ENCODE data around the gene NKAIN2. TPM values are rescaled to one million over a fixed set of nuclear protein-coding genes. Genes with fewer than 3 reads are reported as not detected.
A peak's percentile ranks its signal among the peaks of the same experiment; 100 is the strongest.

Gene NKAIN2
- total RNA-seq, 4 donors from 2014 or later: 0.31 to 0.58 (median 0.39) TPM; not detected in 1

DNA sequence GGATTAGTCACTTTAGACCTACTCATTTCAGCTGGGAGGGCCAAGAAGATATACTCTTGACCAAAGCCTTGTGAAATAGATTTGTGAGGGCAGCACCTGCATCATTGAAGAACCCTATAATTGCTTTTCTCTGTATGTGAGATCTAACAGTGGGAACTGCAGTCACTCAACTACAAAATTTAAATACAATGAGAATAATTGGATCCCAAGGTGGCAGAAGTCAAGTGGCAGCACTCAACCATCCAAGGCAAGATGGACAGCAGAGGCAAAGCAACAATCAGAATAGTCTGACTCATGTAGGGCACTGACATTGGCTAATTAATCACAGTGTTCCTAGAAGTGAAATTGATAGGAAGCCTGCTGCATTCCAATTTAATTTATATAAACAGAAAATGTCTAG is 8.9 kb upstream of the NKAIN2 start:
- TF ChIP-seq POLR2A (IDR thresholded peaks at IDR 0.05): no peak
- TF ChIP-seq, protein P1, sequence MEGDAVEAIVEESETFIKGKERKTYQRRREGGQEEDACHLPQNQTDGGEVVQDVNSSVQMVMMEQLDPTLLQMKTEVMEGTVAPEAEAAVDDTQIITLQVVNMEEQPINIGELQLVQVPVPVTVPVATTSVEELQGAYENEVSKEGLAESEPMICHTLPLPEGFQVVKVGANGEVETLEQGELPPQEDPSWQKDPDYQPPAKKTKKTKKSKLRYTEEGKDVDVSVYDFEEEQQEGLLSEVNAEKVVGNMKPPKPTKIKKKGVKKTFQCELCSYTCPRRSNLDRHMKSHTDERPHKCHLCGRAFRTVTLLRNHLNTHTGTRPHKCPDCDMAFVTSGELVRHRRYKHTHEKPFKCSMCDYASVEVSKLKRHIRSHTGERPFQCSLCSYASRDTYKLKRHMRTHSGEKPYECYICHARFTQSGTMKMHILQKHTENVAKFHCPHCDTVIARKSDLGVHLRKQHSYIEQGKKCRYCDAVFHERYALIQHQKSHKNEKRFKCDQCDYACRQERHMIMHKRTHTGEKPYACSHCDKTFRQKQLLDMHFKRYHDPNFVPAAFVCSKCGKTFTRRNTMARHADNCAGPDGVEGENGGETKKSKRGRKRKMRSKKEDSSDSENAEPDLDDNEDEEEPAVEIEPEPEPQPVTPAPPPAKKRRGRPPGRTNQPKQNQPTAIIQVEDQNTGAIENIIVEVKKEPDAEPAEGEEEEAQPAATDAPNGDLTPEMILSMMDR (IDR thresholded peaks at IDR 0.05 in 4 of 5, conservative IDR thresholded peaks at IDR 0.05 in 1 of 5): no peak
- Histone ChIP-seq H3K27ac (no peak overlapping the region), H3K4me1 (no peaks in the 10 kb centered on the region), H3K27me3 (no peaks in the 10 kb centered on the region), H3K36me3 (no peaks in the 10 kb centered on the region), H3K4me3 (no peak overlapping the region), H3K9me3 (no peaks in the 10 kb centered on the region)
- intact Hi-C loops (cut with DNase I; ENCODE audit: low total_unique reads) (no loop called here), in situ Hi-C loops (cut with MboI; ENCODE audit: low sequenced_read_pairs in 4 of 4) (no loop called here)
- no peak for DNase-seq
- ATAC-seq: no peak

DNA sequence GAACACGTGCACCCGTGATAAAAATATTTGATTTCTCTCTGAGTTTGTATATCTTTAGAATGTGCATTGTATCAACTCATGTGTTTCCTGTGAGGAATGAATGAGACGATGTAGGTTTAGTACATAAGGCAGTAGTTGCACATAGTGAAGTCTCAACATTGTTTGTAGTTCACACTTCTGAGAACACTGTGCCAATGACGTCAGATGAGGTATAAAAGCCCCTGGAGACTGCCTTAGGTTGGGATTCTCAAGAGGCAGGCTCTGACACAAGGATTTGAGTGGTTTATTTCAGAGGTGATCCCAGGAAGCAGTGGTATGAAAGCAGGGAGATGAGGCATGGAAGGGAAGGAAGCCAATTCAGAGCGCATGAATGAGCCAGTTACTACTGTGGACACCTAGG is 2.6 kb upstream of the NKAIN2 start:
- H3K27ac ChIP-seq: no peak overlapping the region
- no peaks in the 10 kb centered on the region for H3K9me3 ChIP-seq
- no peaks in the 10 kb centered on the region for H3K36me3 ChIP-seq
- peaks cover 0 to 22% of the 10 kb centered on the region in 2 donors for H3K4me1 ChIP-seq
- in situ Hi-C loops (cut with MboI; ENCODE audit: low sequenced_read_pairs in 4 of 4) (loop anchor here in 1 of 4 donors (25.0 kb wide), 1 partner anchor 311 kb away; no protein-coding TSS in a partner anchor), intact Hi-C loops (cut with DNase I; ENCODE audit: low total_unique reads) (loop anchor here (10.0 kb wide), 2 partner anchors 254 to 406 kb away; no protein-coding TSS in a partner anchor)
- no peaks in the 10 kb centered on the region for H3K27me3 ChIP-seq
- no peak for DNase-seq
- no peak overlapping the region for H3K4me3 ChIP-seq
- TF ChIP-seq, protein P1 (IDR thresholded peaks at IDR 0.05 in 4 of 5, conservative IDR thresholded peaks at IDR 0.05 in 1 of 5): no peak
- TF ChIP-seq POLR2A (IDR thresholded peaks at IDR 0.05): no peak
- ATAC-seq: no peak

DNA sequence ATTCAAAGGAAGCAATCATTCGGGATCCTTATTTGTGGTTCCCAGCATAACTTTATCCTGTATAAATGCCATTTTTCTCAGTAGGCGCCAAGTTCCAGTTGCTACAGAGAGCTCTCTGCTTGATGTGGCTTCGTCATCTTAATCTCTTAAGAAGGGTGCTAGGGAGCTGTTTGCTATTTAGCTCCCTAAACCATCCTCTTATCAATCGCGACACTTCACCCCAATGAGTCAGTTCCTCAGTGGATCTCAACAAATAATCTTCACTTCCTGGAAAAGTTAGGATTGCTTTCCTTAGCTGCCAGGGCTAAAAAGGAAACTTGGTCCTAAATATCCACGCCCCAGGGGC is 1.3 kb upstream of the NKAIN2 start:
- Histone ChIP-seq H3K9me3 (no peaks in the 10 kb centered on the region), H3K4me1 (peaks cover 0 to 25% of the 10 kb centered on the region in 2 donors), H3K27ac (peak overlapping the region in 1 of 4 donors; percentile 75), H3K36me3 (no peaks in the 10 kb centered on the region), H3K27me3 (no peaks in the 10 kb centered on the region), H3K4me3 (peak overlapping the region; percentile 64 to 85 (median 72))
- in situ Hi-C loops (cut with MboI; ENCODE audit: low sequenced_read_pairs in 4 of 4): loop anchor here in 1 of 4 donors (25.0 kb wide), 1 partner anchor 310 kb away; no protein-coding TSS in a partner anchor
- ATAC-seq (peak; percentile 15 to 20), DNase-seq (no peak)
- TF ChIP-seq POLR2A (IDR thresholded peaks at IDR 0.05): no peak
- TF ChIP-seq, protein P1 (IDR thresholded peaks at IDR 0.05 in 4 of 5, conservative IDR thresholded peaks at IDR 0.05 in 1 of 5): no peak
- intact Hi-C loops (cut with DNase I; ENCODE audit: low total_unique reads): loop anchor here (1.0 to 10.0 kb wide), 4 partner anchors 86 to 408 kb away; no protein-coding TSS in a partner anchor

DNA sequence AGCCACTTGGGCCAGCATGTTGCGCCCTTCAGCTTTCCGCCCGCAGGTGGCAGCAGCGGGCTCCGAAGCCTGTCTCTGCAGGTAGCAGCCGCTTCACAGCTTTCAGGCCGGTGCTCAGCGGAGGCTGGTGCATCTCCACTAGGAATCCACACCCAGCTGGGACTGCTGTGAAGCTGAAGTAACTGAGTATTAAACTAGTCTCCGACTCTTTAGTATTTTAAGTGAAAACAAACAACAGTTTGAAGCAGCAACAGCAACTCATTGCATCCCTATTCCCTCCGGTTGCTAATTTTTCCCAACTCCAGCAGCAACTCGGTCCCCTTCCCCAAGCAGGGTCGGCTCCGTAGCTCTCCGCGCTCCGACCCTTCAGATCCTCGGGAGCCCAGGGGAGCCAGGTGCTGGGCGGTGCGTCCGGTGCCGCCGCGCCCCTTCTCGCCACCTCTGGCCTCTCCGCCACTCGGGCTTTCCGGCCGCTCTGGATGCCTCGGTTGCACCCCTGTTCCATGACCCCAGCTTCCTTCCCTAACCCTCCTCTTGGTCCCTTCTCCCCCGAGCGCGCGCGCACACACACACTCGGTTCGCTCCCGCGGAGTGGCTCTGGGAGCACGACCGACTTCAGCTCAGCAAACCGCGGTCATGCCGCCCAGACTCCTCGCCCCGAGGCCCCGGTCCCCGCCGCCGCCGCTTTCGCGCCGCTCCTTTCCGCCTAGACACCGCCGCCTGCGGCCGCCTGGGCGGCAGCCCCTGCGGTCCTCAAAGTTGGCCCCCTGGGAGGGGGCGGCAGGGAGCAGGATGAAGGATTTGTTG is 765 bp upstream of the NKAIN2 start:
- peaks cover 0 to 25% of the 10 kb centered on the region in 2 donors for H3K4me1 ChIP-seq
- H3K27ac ChIP-seq: peak overlapping the region; percentile 44 to 75 (median 60)
- no peak for TF ChIP-seq POLR2A (IDR thresholded peaks at IDR 0.05)
- TF ChIP-seq, protein P1 (IDR thresholded peaks at IDR 0.05 in 4 of 5, conservative IDR thresholded peaks at IDR 0.05 in 1 of 5): peak; percentile 70 to 94 (median 84)
- in situ Hi-C loops (cut with MboI; ENCODE audit: low sequenced_read_pairs in 4 of 4) (loop anchor here in 1 of 4 donors (25.0 kb wide), 1 partner anchor 309 kb away; no protein-coding TSS in a partner anchor), intact Hi-C loops (cut with DNase I; ENCODE audit: low total_unique reads) (loop anchor here (1.0 to 10.0 kb wide), 4 partner anchors 86 to 408 kb away; no protein-coding TSS in a partner anchor)
- ATAC-seq: peak; percentile 86 to 90
- H3K36me3 ChIP-seq: no peaks in the 10 kb centered on the region
- no peaks in the 10 kb centered on the region for H3K27me3 ChIP-seq
- H3K4me3 ChIP-seq: peak overlapping the region; percentile 64 to 85 (median 72)
- DNase-seq: peak; percentile 64 to 73
- H3K9me3 ChIP-seq: no peaks in the 10 kb centered on the region
